GM23248 (cell line): ENCODE data around the gene NFKBIE. TPM values are rescaled to one million over a fixed set of nuclear protein-coding genes. Genes with fewer than 3 reads are reported as not detected.

Source experiments
- DNase-seq: peaks from one replicate; pipeline ENCODE4 v3.0.0-alpha.2; 2015
- H2AFZ ChIP-seq: fragments of 200-600 bp; sonication (generic); 2 replicates; pipeline ENCODE4 v1.6.1; 2016; ENCODE audit warnings: antibody characterized with exemption
- H3F3A ChIP-seq: fragments of 200-600 bp; sonication (generic); 2 replicates; pipeline ENCODE4 v1.6.1; 2016; ENCODE audit warnings: mild to moderate bottlenecking, antibody characterized with exemption, mixed run types; ENCODE audit not compliant: insufficient read depth
- H3K27ac ChIP-seq: fragments of 200-600 bp; sonication (generic); 2 replicates; pipeline ENCODE4 v1.5.1; 2016; ENCODE audit warnings: mild to moderate bottlenecking
- H3K27me3 ChIP-seq: fragments of 200-600 bp; sonication (generic); replicated peaks from 2 replicates; pipeline ENCODE4 v1.6.1; 2016; ENCODE audit warnings: mild to moderate bottlenecking; ENCODE audit not compliant: insufficient read depth
- H3K36me3 ChIP-seq: fragments of 200-600 bp; sonication (generic); 2 replicates; pipeline ENCODE4 v1.6.1; 2016; ENCODE audit warnings: low read depth, mild to moderate bottlenecking
- H3K4me1 ChIP-seq: fragments of 200-600 bp; sonication (generic); 2 replicates; pipeline ENCODE4 v1.6.1; 2016; ENCODE audit warnings: mild to moderate bottlenecking; ENCODE audit not compliant: insufficient read depth
- H3K4me2 ChIP-seq: fragments of 200-600 bp; sonication (generic); one replicate; pipeline ENCODE4 v1.6.1; 2016; ENCODE audit warnings: mild to moderate bottlenecking; ENCODE audit not compliant: unreplicated experiment
- H3K4me3 ChIP-seq: fragments of 200-600 bp; sonication (generic); 2 replicates; pipeline ENCODE4 v1.5.1; 2016; ENCODE audit warnings: mild to moderate bottlenecking
- H3K79me2 ChIP-seq: fragments of 200-600 bp; sonication (generic); 2 replicates; pipeline ENCODE4 v1.6.1; 2016; ENCODE audit warnings: mild to moderate bottlenecking; ENCODE audit not compliant: insufficient read depth
- H3K9ac ChIP-seq: fragments of 200-600 bp; sonication (generic); 2 replicates; pipeline ENCODE4 v1.6.1; 2016; ENCODE audit warnings: mild to moderate bottlenecking
- H3K9me2 ChIP-seq: fragments of 200-600 bp; sonication (generic); 2 replicates; pipeline ENCODE4 v1.6.1; 2016; ENCODE audit warnings: mixed run types, mild to moderate bottlenecking, moderate library complexity; ENCODE audit not compliant: insufficient read depth
- H3K9me3 ChIP-seq: fragments of 200-600 bp; sonication (generic); one replicate; pipeline ENCODE4 v1.6.1; 2017; ENCODE audit warnings: low read depth
- H4K20me1 ChIP-seq: fragments of 200-600 bp; sonication (generic); 2 replicates; pipeline ENCODE4 v1.6.0; 2016; ENCODE audit not compliant: insufficient read depth
- EZH2 ChIP-seq: fragments of 200-600 bp; sonication (generic); IDR thresholded peaks from 2 replicates; pipeline ENCODE4 v1.6.1; 2018; ENCODE audit warnings: antibody characterized with exemption, mild to moderate bottlenecking; ENCODE audit not compliant: insufficient read depth, poor library complexity, severe bottlenecking
- EZH2phosphoT487 ChIP-seq: fragments of 200-600 bp; sonication (generic); IDR thresholded peaks from 2 replicates; pipeline ENCODE4 v1.6.1; 2018; ENCODE audit warnings: antibody characterized with exemption, moderate library complexity, mild to moderate bottlenecking, low read depth; ENCODE audit not compliant: insufficient read depth
- WGBS, 2 experiments: methylation state at CpG; one replicate each; pipeline ENCODE4 v1.1.6; 2015 to 2017; ENCODE audit warnings: low lambda C conversion rate in 2 of 2, low coverage in 1 of 2; ENCODE audit errors: missing lambda C conversion rate in 2 of 2; 5-methylcytosine and 5-hydroxymethylcytosine counted together
- in situ Hi-C: fragments of 300-500 bp; cut with MboI; formaldehyde crosslinking; loops from 2 replicates; pipeline ENCODE4 v1.15.0; 2020
- polyA plus RNA-seq: library from polyadenylated mRNA; unstranded; fragments of >200 nt; fragmentation: Nextera tagmentation; extraction: Ambion mirVana; gene quantifications from 2 replicates; pipeline ENCODE4 v1.2.1, GENCODE V29; 2016
- total RNA-seq: library from RNA; depleted of rRNA; stranded (reverse); fragments of >200 nt; shearing (Covaris generic); gene quantifications from 2 replicates; pipeline ENCODE4 v1.2.3, GENCODE V29; 2014

Gene NFKBIE
- total and polyA plus RNA-seq, 2 experiments from 2014 or later = 4.5 to 6.3 TPM

- peak overlapping the region; percentile 60 for H3K4me2 ChIP-seq
- peaks cover 19% of the 10 kb centered on the region for H3F3A ChIP-seq
- peak overlapping the region; percentile 52; the same call in 1 of the 2 replicates for H3K9ac ChIP-seq
- peak overlapping the region; percentile 71 for H2AFZ ChIP-seq
- H3K4me1 ChIP-seq = peaks cover 15% of the 10 kb centered on the region
- in situ Hi-C loops = no loop called here
- no peaks in the 10 kb centered on the region for H3K9me2 ChIP-seq
- 5 to 7% methylated on average over 25 to 26 of the region's 26 CpGs for WGBS, 2 experiments
- H3K4me3 ChIP-seq = peak overlapping the region; percentile 67
- TF ChIP-seq EZH2 (no peak), EZH2phosphoT487 (no peak)
- H3K27me3 ChIP-seq = no peaks in the 10 kb centered on the region
- no peak overlapping the region for H3K27ac ChIP-seq
- H3K79me2 ChIP-seq = no peaks in the 10 kb centered on the region; the same call in 1 of the 2 replicates
- no peaks in the 10 kb centered on the region for H4K20me1 ChIP-seq
- H3K9me3 ChIP-seq = no peaks in the 10 kb centered on the region
- DNase-seq = peak; percentile 45
- no peaks in the 10 kb centered on the region for H3K36me3 ChIP-seq
Observed at GRCh38 chr6:44222486-44223318, 42.6 kb downstream of the NFKBIE start.

- H3K4me2 ChIP-seq = peak overlapping the region; percentile 35
Observed at GRCh38 chr6:44221961-44222335, 43.4 kb downstream of the NFKBIE start.

GRCh38 chr6:44221291-44221960 lies 43.9 kb downstream of the NFKBIE start:
- no peak for TF ChIP-seq EZH2
- no peak for TF ChIP-seq EZH2phosphoT487
- 6 to 9% methylated on average over 4 of the region's 4 CpGs for WGBS, 2 experiments
- peak; percentile 87 for DNase-seq
- H3K9me2 ChIP-seq = no peaks in the 10 kb centered on the region
- H3K27ac ChIP-seq = peak overlapping the region; percentile 35
- peaks cover 24% of the 10 kb centered on the region for H3K4me1 ChIP-seq
- H3K4me3 ChIP-seq = no peak overlapping the region
- H3K9me3 ChIP-seq = no peaks in the 10 kb centered on the region
- H2AFZ ChIP-seq = peak overlapping the region; percentile 16
- peak overlapping the region; percentile 35 for H3K4me2 ChIP-seq
- no peaks in the 10 kb centered on the region for H3K36me3 ChIP-seq
- in situ Hi-C loops = no loop called here
- H4K20me1 ChIP-seq = no peaks in the 10 kb centered on the region
- H3K79me2 ChIP-seq = no peaks in the 10 kb centered on the region; the same call in 1 of the 2 replicates
- H3K27me3 ChIP-seq = no peaks in the 10 kb centered on the region
- peak overlapping the region; percentile 38; the same call in 1 of the 2 replicates for H3K9ac ChIP-seq
- H3F3A ChIP-seq = peaks cover 19% of the 10 kb centered on the region

More at GRCh38 chr6:44221961-44222335, 43.4 kb downstream of the NFKBIE start:
- Histone ChIP-seq H3K79me2 (no peaks in the 10 kb centered on the region; the same call in 1 of the 2 replicates), H3K9ac (0 out of 2 replicates have a peak overlapping the region, but pooled peaks have one; percentile 38), H3K9me3 (no peaks in the 10 kb centered on the region), H3K4me3 (no peak overlapping the region), H3K4me1 (peaks cover 20% of the 10 kb centered on the region), H3K9me2 (no peaks in the 10 kb centered on the region), H2AFZ (peak overlapping the region; percentile 16; the same call in 1 of the 2 replicates), H3K27ac (no peak overlapping the region), H3F3A (peaks cover 19% of the 10 kb centered on the region), H3K36me3 (no peaks in the 10 kb centered on the region), H4K20me1 (no peaks in the 10 kb centered on the region), H3K27me3 (no peaks in the 10 kb centered on the region)
- 50 to 55% methylated on average over 2 of the region's 2 CpGs for WGBS, 2 experiments
- DNase-seq = no peak
- no peak for TF ChIP-seq EZH2phosphoT487
- TF ChIP-seq EZH2 = no peak
- in situ Hi-C loops = no loop called here

- DNase-seq = no peak
Observed at GRCh38 chr6:44220913-44221290, 44.4 kb downstream of the NFKBIE start.

More at GRCh38 chr6:44220913-44221290, 44.4 kb downstream of the NFKBIE start:
- Histone ChIP-seq H3K9ac (peak overlapping the region; percentile 38; the same call in 1 of the 2 replicates), H3K27ac (peak overlapping the region; percentile 35), H3K9me3 (no peaks in the 10 kb centered on the region), H4K20me1 (no peaks in the 10 kb centered on the region), H3K36me3 (no peaks in the 10 kb centered on the region), H2AFZ (peak overlapping the region; percentile 16), H3K27me3 (no peaks in the 10 kb centered on the region), H3K79me2 (no peaks in the 10 kb centered on the region; the same call in 1 of the 2 replicates), H3K4me3 (no peak overlapping the region), H3K4me1 (peaks cover 24% of the 10 kb centered on the region), H3K4me2 (peak overlapping the region; percentile 35), H3F3A (peaks cover 19% of the 10 kb centered on the region), H3K9me2 (no peaks in the 10 kb centered on the region)
- WGBS, 2 experiments = 42 to 43% methylated on average over 4 of the region's 4 CpGs
- no peak for TF ChIP-seq EZH2
- no peak for TF ChIP-seq EZH2phosphoT487
- in situ Hi-C loops = no loop called here
